Body of pancreas (tissue), 4 donors: ENCODE data around the gene CDKAL1.

Experiments
- POLR2A ChIP-seq, 3 donors: fragments of 450-650 bp; IDR thresholded peaks; one replicate each; pipeline ENCODE4 v1.6.1; 2016; ENCODE audit warnings: antibody characterized with exemption in 3 of 3, mild to moderate bottlenecking in 2 of 3
- TF ChIP-seq, protein P1 (sequence below), 7 experiments: fragments of 450-650 bp in 4 of 7; fragments of 200-600 bp in 3 of 7; sonication (generic) in 3 of 7; IDR thresholded peaks; one replicate each; pipeline ENCODE4 v1.5.1; 2016 to 2019; ENCODE audit warnings: antibody characterized with exemption in 7 of 7

DNA sequence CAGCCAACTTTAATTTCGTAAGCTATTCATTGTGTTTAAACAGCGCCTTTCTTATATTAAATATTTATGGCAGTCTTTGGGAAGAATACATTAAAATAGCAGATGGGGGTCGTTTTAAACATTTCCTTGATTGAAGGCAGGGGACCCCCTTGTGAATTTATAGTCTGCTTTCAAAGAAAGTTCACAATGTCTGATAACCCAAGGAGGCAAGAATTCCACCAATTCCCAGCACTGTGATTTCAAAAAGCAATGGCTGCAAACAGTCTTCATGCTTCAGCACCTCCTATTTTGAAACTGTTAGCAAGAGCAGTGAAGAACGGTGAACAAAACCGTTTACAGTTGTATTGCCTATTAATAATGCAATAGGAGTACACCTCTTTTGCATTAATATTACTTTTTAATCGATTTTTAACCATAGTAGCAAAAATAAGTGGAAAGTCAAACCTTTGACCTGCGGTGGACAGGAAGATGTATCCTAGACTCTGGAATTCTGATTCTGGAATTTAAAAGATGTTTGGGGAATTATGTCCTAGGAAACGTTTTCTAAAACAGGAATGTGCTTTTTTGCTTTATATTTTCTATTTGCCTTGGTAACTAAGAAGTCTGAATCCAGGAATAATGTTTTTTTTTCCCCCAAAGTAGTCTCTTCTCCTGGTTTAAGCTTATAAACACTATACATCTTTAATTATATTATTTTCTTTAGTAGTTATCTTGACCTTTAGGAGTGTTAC is 393.0 kb downstream of the CDKAL1 start:
- TF ChIP-seq, protein P1, sequence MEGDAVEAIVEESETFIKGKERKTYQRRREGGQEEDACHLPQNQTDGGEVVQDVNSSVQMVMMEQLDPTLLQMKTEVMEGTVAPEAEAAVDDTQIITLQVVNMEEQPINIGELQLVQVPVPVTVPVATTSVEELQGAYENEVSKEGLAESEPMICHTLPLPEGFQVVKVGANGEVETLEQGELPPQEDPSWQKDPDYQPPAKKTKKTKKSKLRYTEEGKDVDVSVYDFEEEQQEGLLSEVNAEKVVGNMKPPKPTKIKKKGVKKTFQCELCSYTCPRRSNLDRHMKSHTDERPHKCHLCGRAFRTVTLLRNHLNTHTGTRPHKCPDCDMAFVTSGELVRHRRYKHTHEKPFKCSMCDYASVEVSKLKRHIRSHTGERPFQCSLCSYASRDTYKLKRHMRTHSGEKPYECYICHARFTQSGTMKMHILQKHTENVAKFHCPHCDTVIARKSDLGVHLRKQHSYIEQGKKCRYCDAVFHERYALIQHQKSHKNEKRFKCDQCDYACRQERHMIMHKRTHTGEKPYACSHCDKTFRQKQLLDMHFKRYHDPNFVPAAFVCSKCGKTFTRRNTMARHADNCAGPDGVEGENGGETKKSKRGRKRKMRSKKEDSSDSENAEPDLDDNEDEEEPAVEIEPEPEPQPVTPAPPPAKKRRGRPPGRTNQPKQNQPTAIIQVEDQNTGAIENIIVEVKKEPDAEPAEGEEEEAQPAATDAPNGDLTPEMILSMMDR (IDR thresholded peaks at IDR 0.05): no peak
- no peak for TF ChIP-seq POLR2A (IDR thresholded peaks at IDR 0.05)
